NOMO-1 treated with dmso at 0.1 percent for 144 hours (cell line): ENCODE results near the gene MIEN1.
"Not testable (repeated sequence)": the region's sequence is repeated elsewhere in the genome, so short reads cannot be mapped to it uniquely, and the experiment has no call there.

Source experiments
- DNase-seq: peaks from one replicate; lab custom pipeline; 2025; ENCODE audit not compliant: unreplicated experiment; lab: John Stamatoyannopoulos, UW

The MIEN1 gene

GRCh38 chr17:39756380-39757079 lies 26.2 kb upstream of the MIEN1 start:
- DNase-seq: no peak

DNA sequence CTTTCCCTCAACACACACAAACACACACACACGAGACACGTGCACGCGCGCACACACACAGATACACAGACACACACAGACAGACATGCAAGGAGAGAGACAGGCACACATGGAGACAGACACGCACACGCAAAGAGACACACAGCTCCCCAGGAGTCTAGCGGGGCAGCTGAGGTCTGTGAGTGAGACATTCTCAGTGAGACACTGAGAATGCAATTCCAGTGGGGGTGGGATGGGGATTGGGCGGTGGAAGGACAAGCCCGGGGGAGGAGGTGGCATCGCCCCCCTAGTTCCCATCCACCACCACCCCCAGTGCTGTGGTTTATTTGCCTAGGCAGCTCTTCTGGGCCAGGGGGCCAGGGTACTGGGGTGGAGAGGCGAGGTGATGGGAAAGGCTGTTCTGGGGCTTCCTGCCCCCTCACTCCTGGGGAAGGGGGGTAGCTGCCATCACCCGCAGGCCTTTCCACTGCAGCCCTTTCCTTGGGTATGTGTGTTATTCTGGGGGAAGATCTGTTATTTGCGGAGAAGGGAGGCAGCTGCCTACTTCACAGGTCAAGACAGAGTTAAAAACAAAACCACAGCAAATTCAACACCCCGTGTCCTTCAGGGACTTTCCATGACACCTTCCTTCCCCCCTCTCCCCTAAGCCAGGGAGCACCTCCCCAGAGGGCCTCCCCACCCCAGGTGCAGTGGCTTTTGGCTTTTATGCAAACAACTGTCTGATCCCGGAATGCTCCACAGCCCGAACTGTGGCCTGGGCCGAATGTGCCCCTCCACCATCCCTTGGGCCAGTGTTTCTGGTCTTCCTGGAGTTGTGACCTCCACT lies 25.4 kb upstream of the MIEN1 start:
- DNase-seq: no peak

DNA sequence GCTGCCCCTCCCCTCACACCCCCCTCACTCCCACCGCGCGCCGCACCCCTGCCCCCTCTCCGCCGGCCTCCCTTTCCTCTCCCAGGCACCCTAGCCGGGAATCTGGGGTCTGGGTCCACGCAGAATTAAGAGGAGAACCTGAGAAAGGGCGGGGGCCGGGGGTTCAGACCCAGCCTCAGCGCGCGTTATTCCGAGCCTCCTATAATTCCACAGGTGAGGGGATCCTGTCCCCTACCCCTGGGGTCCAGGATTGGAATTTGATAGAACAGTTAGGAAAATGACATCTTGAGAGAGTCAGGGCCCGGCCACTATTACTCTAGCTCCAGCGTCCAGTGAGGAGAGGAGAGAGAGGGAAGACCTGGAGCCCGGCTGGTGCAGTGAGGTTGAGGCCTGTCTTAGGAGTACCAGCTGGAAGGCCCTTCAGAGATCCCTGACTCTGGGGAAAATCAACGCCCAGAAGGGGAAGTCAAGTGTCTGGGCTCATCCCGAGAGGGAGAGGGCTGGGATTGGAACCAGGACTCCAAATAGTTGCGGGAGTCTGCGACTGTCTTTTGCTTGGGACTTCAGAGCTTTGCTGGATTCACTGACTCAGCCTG lies 24.7 kb upstream of the MIEN1 start:
- no peak for DNase-seq

- DNase-seq: peak; percentile 97
Measured at GRCh38 chr17:39754161-39754957, 24.0 kb upstream of the MIEN1 start.

GRCh38 chr17:39753514-39754160 lies 23.3 kb upstream of the MIEN1 start:
- no peak for DNase-seq

- DNase-seq: no peak
Measured at GRCh38 chr17:39752241-39752881, 22.0 kb upstream of the MIEN1 start.

DNA sequence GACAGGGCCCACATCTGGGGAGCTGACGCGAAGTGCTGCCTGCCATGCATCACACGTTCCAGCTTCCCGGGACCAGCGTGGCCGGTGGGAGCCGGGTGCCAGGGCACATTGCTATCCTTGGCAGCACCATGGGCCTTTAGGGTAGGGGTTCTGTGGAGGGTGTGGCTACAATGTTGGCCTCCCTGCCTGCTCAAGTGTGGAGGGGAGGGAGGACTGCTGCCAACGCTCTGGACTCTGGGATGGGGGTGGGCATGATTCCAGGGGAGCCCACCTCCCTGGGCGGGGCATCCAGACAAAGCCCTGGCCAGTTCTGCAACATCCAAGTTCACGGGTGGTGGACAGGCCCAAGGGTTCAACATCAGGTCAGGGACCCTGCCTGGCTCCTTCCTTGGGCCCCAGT lies 21.3 kb upstream of the MIEN1 start:
- DNase-seq: no peak

- no peak for DNase-seq
Measured at GRCh38 chr17:39751016-39751543, 20.7 kb upstream of the MIEN1 start.

DNA sequence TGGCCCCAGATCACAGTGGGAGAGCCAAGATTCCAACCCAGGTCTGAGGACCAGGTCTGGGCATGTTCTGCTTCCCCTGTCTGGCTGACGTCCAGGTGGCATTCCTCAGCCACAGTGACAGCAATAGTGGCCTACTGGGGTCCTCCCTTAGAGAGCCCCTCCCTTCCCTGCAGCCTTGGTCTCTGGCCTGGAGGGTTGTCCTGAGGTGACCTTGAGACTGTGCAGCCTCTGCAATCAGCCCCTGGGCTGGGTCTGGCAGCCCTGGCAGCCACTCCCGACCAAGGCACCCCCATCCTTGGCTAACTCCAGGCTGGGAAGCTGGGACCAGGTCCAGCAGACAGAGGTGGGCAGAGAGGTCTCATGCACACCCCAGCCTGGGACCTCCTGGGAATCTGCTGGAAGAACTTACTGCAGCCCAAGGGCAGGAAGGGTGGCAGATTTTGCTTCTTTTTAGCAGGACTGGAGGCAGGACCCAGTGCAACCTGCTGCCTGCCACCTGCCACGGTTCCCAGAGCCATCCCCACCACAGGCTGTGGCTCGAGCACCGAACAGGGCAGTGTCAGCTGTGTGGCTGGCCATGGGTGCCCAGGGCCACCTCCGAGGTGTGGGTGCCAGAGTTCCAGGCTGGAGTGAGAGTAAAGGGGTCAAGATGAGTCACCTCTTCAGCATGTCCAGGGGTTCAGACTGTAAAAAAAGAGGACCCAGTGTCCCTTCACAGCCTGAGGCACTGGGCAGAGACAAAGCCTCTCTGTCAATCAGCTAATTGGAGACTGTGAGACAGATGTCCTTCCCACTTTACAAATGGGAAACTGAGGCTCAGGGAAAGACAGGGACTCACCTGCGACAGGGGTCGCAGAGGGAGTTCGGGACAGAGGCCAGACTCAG lies 20.0 kb upstream of the MIEN1 start:
- DNase-seq: no peak

- not testable (repeated sequence) for DNase-seq
Measured at GRCh38 chr17:39748444-39749034, 18.2 kb upstream of the MIEN1 start.

GRCh38 chr17:39747745-39748144 lies 17.4 kb upstream of the MIEN1 start:
- DNase-seq: no peak

GRCh38 chr17:39746145-39746461 lies 15.8 kb upstream of the MIEN1 start:
- DNase-seq: no peak

- no peak for DNase-seq
Measured at GRCh38 chr17:39745335-39746144, 15.2 kb upstream of the MIEN1 start.

GRCh38 chr17:39744836-39745215 lies 14.5 kb upstream of the MIEN1 start:
- no peak for DNase-seq

DNA sequence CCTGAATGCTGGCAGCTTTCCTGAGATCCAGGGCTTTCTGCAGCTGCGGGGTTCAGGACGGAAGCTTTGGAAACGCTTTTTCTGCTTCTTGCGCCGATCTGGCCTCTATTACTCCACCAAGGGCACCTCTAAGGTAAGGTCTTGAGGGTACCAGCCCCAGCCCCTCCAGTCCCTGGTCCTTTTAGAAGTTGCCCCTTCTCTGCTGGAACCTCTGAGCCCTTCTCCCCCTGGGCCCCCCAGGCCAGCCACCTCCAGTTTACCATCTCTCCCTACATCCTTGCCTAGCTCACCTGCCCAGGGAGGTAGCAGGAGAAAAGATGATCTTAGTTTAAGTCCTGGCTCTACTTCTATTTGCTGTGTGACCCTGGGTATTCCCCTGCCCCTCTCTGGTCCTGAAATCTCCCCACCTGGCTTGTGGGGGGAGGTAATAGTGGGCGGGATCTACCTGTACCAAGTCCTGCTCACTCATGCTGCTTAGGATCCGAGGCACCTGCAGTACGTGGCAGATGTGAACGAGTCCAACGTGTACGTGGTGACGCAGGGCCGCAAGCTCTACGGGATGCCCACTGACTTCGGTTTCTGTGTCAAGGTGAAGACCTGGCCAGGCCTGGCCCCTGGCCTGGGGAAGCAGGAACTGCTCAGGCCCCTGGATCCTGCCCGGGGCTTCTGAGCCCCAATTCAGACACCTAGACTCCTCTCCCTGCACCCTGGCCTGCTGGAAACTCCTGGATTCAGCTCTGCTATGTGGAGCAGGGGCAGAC lies 13.9 kb upstream of the MIEN1 start:
- no peak for DNase-seq

DNA sequence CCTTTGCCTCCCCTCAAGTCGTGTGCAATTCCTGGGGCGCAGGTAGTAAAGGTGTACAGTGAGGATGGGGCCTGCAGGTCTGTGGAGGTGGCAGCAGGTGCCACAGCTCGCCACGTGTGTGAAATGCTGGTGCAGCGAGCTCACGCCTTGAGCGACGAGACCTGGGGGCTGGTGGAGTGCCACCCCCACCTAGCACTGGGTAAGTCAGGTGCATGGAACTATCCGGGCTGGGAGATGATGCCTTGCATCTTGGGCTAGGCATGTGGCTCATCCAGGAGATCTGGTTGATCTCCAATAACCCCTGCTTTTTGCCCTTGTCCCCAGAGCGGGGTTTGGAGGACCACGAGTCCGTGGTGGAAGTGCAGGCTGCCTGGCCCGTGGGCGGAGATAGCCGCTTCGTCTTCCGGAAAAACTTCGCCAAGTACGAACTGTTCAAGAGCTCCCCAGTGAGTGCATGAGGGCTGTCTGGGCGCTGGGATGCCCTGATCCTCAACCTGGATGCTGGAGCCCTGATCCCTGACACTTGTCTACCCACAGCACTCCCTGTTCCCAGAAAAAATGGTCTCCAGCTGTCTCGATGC lies 12.6 kb upstream of the MIEN1 start:
- DNase-seq: no peak
